HS-27A (cell line): ENCODE data around the gene TLE3.
A peak's percentile ranks its signal among the peaks of the same experiment; 100 is the strongest.

Source experiments
- DNase-seq: peaks from one replicate; pipeline ENCODE4 v3.0.0-alpha.2; 2012; ENCODE audit warnings: low read depth, missing footprints

Gene TLE3

DNA sequence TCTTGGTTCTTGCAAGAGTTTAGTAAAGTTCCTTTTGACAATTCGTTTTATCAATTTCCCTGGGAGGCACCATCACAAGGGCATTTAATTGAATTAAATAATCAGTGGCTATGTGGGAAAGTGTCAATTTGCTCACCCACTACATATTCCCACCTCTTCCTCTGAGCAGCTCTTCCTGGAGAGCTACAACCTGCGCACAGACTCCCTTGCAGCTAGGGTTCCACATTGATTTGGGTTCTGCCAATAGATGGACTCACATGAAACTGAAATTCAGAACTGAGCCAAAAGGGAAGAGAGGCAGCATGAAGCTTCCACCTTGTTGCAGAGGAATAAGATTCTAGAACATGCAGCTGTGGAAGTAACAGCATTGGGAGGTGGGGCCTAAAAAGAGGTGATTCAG, 94.8 kb downstream of the TLE3 start:
- DNase-seq: no peak

GRCh38 chr15:70001859-70002258, 95.9 kb downstream of the TLE3 start:
- no peak for DNase-seq

DNA sequence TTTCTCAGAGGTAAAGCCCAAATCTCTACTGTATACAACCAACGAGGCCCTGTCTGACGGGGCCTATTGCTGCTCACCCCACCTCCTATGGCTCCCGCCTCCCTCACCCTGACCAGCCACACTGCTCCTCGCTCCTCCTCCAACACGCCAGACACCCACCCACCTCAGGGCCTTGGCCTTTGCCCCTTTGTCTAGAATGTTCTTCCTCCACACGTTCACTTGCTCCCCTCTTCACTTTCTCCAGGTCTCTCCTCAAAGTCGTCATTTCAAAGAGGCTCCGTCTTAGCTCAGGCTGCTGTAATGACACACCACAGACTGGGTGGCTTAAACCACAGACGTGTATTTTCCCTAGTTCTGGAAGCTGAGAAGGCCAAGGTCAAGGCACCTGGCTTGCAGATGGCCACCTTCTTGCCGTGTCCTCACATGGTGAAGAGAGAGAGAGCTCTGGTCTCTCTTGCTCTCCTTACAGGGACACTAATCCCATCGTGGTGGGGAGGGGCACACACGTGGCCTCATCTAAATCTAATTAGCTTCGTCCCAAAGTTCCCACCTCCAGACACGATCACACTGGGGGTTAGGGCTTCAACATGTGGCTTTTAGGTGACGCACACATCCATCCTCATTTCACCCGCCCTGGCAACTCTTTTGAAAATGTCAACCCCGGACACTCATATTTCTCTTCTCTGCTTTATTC, 98.2 kb downstream of the TLE3 start:
- DNase-seq: no peak

DNA sequence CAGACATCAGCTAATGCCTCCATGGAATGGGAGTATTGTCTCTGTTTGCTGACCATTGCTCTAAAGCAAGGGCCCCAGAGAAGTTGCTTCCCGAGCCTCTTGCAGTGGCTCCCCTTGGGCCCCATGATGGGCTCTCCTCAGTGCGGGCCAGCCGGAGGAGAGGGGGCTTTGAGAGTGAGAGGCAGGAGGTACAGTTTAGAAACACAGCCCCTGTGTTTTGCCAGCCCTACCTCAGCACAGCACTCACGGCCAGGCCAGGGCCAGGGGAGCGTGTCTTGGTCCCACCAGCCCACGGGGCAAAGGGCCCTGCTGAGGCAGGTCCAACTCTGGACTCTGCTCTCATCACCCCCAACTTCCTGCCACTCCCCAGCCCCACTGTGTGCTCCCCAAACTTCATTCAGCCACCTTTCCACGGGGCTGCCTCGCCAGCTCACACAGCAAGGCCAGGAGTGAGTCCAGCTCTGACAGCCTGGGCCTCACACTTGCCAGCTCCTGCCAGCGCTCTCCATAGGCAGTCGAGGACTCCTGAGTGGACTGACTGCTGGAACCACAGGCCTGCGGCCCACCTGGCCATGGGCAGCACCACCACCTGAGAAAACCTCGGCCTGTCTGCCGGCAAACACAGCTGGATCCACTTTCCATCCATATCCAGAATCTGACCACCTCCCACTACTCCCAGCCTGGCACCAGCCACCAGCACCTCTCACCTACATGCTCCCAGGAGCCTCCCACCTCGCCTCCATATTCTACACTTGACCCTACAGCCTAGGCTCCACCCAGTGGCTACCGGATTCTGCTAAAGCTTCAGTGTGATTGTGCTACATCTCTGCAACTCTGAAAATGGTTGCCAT, 99.0 kb downstream of the TLE3 start:
- DNase-seq: no peak

DNA sequence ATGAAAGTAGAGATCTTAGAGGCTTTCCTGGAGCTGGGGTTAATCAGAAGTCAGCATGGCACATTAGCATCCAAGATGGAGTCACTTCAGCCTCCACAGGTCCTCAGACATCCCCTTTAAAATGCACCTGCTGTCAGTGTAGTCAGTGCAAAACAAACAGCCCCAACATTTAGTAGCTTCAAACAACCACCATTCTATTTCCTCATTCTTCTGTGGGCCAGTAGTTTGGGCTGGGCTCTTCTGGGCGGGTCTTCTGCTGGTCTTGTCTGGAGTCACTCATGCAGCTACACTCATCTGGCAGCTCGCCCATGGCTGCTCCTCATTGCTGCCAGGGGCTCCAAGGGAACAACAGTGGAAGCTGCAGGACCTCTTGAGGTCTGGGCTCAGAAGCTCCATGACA, 99.9 kb downstream of the TLE3 start:
- DNase-seq: peak; percentile 9
